SK-N-SH treated with all-trans-retinoic acid at 6 μM for 48 hours (cell line): ENCODE measurements around the gene LRP5.

Experiments
- BACH2 ChIP-seq: fragments of 250-450 bp; sonication (Bioruptor Pico); IDR thresholded peaks from 2 replicates; pipeline ENCODE4 v1.9.0; 2021; ENCODE audit warnings: mild to moderate bottlenecking, borderline replicate concordance
- CREB5 ChIP-seq: fragments of 250-450 bp; sonication (Bioruptor Pico); IDR thresholded peaks from 2 replicates; pipeline ENCODE4 v1.5.1; 2020; ENCODE audit warnings: low read depth, mild to moderate bottlenecking, moderate library complexity
- ESRRG ChIP-seq: fragments of 250-450 bp; sonication (Bioruptor Pico); IDR thresholded peaks from 2 replicates; pipeline ENCODE4 v1.6.1; 2021; ENCODE audit warnings: mild to moderate bottlenecking
- GLIS3 ChIP-seq: fragments of 250-450 bp; sonication (Bioruptor Pico); IDR thresholded peaks from 2 replicates; pipeline ENCODE4 v1.5.0; 2020; ENCODE audit warnings: mild to moderate bottlenecking, moderate library complexity
- ISL1 ChIP-seq: fragments of 250-450 bp; sonication (Bioruptor Pico); IDR thresholded peaks from 2 replicates; pipeline ENCODE4 v2.1.2; 2022; ENCODE audit warnings: mild to moderate bottlenecking, moderate library complexity
- OSR1 ChIP-seq: fragments of 250-450 bp; sonication (Bioruptor Pico); IDR thresholded peaks from 2 replicates; pipeline ENCODE4 v1.8.0; 2022; ENCODE audit warnings: moderate library complexity, mild to moderate bottlenecking, inconsistent platforms
- PPARA ChIP-seq: fragments of 250-450 bp; sonication (Bioruptor Pico); IDR thresholded peaks from 2 replicates; pipeline ENCODE4 v1.5.0; 2020; ENCODE audit warnings: mild to moderate bottlenecking, borderline replicate concordance
- RARB ChIP-seq: fragments of 250-450 bp; sonication (Bioruptor Pico); IDR thresholded peaks from 2 replicates; pipeline ENCODE4 v1.8.0; 2021; ENCODE audit warnings: mild to moderate bottlenecking, moderate library complexity
- TOX ChIP-seq: fragments of 250-450 bp; sonication (Bioruptor Pico); IDR thresholded peaks from 2 replicates; pipeline ENCODE4 v1.8.0; 2021; ENCODE audit warnings: mild to moderate bottlenecking, moderate library complexity, borderline replicate concordance
- TSHZ2 ChIP-seq: fragments of 250-450 bp; sonication (Bioruptor Pico); IDR thresholded peaks from 2 replicates; pipeline ENCODE4 v1.5.0; 2020; ENCODE audit warnings: mild to moderate bottlenecking, moderate library complexity
- ZNF565 ChIP-seq: fragments of 450-650 bp; formaldehyde crosslinking; conservative IDR thresholded peaks from 2 replicates; pipeline ENCODE4 v1.5.0; 2020; ENCODE audit warnings: low read depth, mild to moderate bottlenecking, moderate library complexity
- ZNF70 ChIP-seq: fragments of 450-650 bp; formaldehyde crosslinking; IDR thresholded peaks from 2 replicates; pipeline ENCODE4 v1.5.0; 2020; ENCODE audit warnings: mild to moderate bottlenecking, moderate library complexity
- TF ChIP-seq, protein P1 (sequence below): fragments of 250-450 bp; sonication (Bioruptor Pico); IDR thresholded peaks from 2 replicates; pipeline ENCODE4 v1.8.0; 2020; ENCODE audit warnings: mild to moderate bottlenecking, moderate library complexity, borderline replicate concordance

DNA sequence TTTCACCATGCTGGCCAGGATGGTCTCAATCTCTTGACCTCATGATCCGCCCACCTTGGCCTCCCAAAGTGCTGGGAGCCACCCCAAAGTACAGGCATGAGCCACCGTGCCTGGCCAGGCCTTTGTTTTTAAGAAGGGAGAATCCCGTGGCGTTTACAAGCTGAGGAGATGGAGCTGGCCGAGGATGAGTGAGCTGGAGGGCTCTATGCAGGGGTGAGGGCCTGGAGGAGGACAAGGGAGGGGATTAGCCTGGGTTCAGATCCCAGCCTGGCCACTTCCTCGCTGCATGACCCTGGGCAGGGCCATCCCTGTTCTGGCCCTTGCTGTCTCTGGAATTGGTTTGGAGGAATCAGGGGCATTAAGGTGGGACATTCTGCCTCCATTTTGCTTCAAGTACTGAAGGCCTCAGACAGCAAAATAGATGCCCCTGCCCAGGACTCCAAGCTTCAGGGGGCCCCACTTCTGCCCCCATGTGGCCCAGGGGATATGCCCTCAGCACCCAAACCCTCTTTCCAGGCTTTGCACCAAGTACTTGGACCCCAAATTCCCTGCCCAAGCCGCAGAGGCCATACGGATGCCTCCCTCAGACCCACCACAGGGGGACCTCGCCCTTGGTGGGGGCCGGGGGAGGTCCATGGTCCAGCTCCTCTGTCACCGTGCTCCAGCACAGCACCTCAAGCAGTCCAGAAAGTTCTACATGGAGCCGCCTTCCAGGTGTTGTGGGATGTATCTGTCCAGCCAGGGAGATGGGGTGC is 12.1 kb upstream of the LRP5 start:
- TF ChIP-seq BACH2 (no peak), ZNF70 (CRISPR knock-in tag) (no peak), CREB5 (CRISPR knock-in tag) (no peak), PPARA (CRISPR knock-in tag) (no peak), ZNF565 (CRISPR knock-in tag) (no peak), OSR1 (CRISPR knock-in tag) (no peak), TSHZ2 (CRISPR knock-in tag) (no peak), RARB (CRISPR knock-in tag) (no peak), GLIS3 (no peak), ESRRG (CRISPR knock-in tag) (no peak), TOX (no peak), ISL1 (CRISPR knock-in tag) (no peak)
- TF ChIP-seq, protein P1, sequence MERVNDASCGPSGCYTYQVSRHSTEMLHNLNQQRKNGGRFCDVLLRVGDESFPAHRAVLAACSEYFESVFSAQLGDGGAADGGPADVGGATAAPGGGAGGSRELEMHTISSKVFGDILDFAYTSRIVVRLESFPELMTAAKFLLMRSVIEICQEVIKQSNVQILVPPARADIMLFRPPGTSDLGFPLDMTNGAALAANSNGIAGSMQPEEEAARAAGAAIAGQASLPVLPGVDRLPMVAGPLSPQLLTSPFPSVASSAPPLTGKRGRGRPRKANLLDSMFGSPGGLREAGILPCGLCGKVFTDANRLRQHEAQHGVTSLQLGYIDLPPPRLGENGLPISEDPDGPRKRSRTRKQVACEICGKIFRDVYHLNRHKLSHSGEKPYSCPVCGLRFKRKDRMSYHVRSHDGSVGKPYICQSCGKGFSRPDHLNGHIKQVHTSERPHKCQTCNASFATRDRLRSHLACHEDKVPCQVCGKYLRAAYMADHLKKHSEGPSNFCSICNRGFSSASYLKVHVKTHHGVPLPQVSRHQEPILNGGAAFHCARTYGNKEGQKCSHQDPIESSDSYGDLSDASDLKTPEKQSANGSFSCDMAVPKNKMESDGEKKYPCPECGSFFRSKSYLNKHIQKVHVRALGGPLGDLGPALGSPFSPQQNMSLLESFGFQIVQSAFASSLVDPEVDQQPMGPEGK (CRISPR knock-in tag), result no peak
